GM19372 (cell line): ENCODE measurements around the gene ZNF276.
"Not testable (repeated sequence)": the region's sequence is repeated elsewhere in the genome, so short reads cannot be mapped to it uniquely, and the experiment has no call there.

Experiments used
- ATAC-seq: cut with Tn5 transposase; IDR thresholded peaks from one replicate; pipeline ENCODE4 v1.9.1; 2021; ENCODE audit warnings: mild to moderate bottlenecking, low read depth, moderate library complexity; ENCODE audit not compliant: unreplicated experiment

The ZNF276 gene

DNA sequence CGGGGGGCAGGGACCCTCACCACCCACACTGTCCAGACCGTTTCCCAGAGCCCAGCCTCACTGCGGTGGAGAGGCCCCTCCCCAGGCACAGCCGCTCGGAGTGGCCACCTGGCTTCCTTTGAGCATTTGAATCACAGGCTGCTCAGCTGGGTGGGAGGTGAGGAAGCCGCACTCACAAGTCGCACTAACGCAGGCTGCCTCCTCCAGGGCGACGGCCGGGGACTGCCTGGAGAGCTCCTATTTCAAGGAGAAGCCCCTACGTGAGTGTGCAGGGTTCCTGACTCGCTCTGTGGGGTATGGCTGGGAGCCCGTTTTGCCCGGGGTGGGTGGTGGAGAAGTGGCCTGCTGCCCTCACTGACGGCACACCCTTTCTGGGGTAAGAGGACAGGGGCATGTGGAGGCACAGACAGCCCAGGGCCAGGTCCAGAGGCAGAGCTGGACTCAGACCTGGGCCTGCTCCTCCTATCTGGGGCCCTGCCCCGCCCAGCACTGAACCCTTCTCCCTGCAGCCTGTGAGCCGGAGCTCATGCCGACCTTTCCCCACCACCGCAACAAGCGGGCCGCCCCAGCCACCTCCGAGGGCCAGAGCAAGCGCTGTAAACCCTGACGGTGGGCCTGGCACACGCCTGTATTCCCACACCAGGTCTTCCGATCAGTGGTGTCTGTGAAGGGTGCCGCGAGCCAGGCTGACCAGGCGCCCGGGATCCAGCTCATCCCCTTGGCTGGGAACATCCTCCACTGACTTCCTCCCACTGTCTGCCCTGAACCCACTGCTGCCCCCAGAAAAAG, 26.1 kb upstream of the ZNF276 start:
- ATAC-seq: no peak

GRCh38 chr16:89695875-89696669, 25.3 kb upstream of the ZNF276 start:
- ATAC-seq: no peak

- no peak for ATAC-seq
These were observed 24.6 kb upstream of the ZNF276 start for GRCh38 chr16:89696670-89697128.

DNA sequence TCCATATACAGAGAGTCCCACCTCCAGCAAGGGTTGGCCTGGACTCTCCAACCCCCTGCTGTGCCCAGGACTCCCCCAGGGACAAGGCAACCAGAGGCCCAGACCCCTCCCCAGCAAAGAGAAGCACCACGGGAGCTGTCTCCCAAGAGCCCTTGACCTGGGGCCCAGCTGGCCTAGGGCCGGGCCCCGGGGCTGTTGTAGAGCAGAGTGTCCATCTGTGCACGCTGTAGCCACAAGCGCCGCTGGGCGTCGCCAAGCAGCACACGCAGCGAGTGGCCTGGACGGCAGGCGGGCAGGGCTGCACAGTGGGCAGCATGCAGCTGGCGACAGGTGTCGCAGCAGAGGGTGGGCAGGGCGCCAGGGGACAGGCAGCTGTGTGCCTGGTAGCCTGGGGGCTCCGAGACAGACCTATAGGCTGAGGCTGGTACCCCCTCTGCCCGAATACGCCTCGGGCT, 24.1 kb upstream of the ZNF276 start:
- no peak for ATAC-seq

- ATAC-seq: no peak
These were observed 23.6 kb upstream of the ZNF276 start for GRCh38 chr16:89697616-89698331.

DNA sequence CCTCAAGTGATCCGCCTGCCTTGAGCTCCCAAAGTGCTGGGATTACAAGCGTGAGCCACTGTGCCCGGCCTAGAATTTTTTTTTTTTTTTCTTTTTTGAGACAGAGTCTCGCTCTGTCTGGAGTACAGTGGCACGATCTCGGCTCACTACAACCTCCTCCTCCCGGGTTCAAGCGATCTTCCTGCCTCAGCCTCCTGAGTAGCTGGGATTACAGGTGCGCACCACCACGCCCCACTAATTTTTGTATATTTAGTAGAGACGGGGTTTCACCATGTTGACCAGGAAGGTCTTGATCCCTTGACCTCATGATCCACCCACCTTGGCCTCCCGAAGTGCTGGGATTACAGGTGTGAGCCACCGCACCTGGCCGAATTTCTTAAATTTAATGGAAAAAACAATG, 22.6 kb upstream of the ZNF276 start:
- not testable (repeated sequence) for ATAC-seq

DNA sequence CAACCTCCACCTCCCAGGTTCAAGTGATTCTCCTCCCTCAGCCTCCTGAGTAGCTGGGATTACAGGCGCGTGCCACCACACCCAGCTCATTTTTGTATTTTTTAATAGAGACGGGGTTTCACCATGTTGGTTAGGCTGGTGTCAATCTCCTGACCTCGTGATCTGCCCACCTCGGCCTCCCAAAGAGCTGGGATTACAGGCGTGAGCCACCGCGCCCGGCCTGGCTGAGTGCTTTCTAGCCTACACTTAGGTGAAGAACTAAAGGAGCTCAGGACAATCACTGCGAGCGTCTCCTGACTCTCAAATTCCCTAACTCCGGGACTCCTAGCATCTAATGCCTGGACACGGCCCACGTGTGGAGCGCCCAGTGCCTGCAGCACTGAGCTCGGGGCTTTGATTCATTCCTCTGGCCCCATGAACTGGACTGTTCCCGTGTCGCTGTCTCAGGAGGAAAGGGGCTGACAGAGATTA, 21.7 kb upstream of the ZNF276 start:
- ATAC-seq: not testable (repeated sequence)

- peak; percentile 41 for ATAC-seq
These were observed 21.2 kb upstream of the ZNF276 start for GRCh38 chr16:89700100-89700648.

DNA sequence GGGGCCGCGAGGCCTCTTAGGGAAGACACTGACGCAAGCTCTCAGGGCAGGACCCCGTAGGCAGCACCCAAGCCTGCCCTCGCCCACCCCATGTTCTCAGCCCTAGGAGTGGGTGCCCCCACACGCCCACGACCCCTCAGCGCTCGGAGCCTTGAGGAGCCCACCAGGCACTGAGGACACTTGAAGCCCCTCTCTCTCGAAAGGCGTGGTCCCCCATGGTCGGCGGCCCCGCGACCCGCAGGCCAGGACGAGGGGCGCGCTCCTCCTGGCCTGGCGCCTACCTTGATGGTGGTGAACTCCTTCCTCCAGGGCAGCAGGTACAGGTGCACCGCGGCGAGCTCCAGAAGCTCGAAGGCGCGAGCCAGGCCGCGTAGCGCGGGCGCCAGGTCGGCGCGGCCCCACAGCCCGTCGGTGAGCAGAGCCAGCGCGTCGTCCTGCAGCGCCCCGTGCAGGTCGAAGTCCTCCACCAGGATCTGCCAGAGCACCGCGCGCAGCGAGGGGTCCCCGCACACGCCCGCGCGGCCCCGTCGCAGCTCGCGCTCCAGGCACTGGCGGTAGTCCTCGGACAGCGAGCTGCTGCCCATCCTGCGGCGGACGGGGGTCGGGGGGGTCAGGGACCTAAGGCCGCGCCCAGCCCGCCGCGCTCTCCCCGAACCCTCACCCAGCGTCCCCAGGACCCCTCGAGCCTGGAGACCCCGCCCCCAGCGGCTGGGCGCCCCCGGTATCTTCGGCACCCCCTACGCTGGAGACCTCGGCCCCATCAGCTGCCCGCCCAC, 20.5 kb upstream of the ZNF276 start:
- no peak for ATAC-seq

GRCh38 chr16:89701425-89702406, 19.6 kb upstream of the ZNF276 start, which contains the start of gene SPATA2L:
Gene SPATA2L, minus strand, starts transcription at chr16:89701705. Its CDS starts 473 bp downstream, at chr16:89701232.
- peak; percentile 64 for ATAC-seq

- ATAC-seq: no peak
These were observed 17.1 kb upstream of the ZNF276 start for GRCh38 chr16:89704281-89704680.

- ATAC-seq: no peak
These were observed 16.3 kb upstream of the ZNF276 start for GRCh38 chr16:89705006-89705405.

- ATAC-seq: no peak
These were observed 14.6 kb upstream of the ZNF276 start for GRCh38 chr16:89706518-89707260.

GRCh38 chr16:89707695-89708094, 13.6 kb upstream of the ZNF276 start:
- ATAC-seq: no peak

GRCh38 chr16:89708481-89708931, 12.8 kb upstream of the ZNF276 start:
- ATAC-seq: no peak

GRCh38 chr16:89709166-89709565, 12.2 kb upstream of the ZNF276 start:
- no peak for ATAC-seq

GRCh38 chr16:89709716-89710432, 11.5 kb upstream of the ZNF276 start:
- no peak for ATAC-seq
